UCSD-AML1 (cell line): ENCODE results near the gene SGF29.
"Not testable (repeated sequence)": the region's sequence is repeated elsewhere in the genome, so short reads cannot be mapped to it uniquely, and the experiment has no call there.

Source experiments
- DNase-seq: peaks from one replicate; lab custom pipeline; 2025; ENCODE audit not compliant: unreplicated experiment; lab: John Stamatoyannopoulos, UW

SGF29 gene

GRCh38 chr16:28563218-28563617, 9.5 kb downstream of the SGF29 start:
- no peak for DNase-seq

- DNase-seq = not testable (repeated sequence)
These were observed 12.7 kb downstream of the SGF29 start for GRCh38 chr16:28566233-28566925.

- DNase-seq = no peak
These were observed 13.6 kb downstream of the SGF29 start for GRCh38 chr16:28567292-28567691.

DNA sequence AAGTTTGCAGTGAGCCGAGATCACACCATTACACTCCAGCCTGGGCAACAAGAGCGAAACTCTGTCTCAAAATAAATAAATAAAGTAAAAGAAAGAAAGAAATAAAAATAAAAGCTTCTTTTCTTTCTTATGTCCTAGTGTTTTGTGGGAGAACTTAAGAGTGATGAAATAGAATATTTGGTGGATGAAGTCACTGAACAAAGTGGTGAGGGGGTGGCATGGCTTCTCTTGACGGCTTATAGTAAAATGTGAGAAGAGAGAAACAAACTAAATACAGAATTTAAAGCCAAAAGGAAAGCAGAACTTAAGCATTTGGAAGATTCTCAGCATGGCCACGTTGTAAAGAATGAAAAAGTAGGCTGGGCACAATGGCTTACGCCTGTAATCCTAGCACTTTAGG, 15.3 kb downstream of the SGF29 start:
- no peak for DNase-seq

DNA sequence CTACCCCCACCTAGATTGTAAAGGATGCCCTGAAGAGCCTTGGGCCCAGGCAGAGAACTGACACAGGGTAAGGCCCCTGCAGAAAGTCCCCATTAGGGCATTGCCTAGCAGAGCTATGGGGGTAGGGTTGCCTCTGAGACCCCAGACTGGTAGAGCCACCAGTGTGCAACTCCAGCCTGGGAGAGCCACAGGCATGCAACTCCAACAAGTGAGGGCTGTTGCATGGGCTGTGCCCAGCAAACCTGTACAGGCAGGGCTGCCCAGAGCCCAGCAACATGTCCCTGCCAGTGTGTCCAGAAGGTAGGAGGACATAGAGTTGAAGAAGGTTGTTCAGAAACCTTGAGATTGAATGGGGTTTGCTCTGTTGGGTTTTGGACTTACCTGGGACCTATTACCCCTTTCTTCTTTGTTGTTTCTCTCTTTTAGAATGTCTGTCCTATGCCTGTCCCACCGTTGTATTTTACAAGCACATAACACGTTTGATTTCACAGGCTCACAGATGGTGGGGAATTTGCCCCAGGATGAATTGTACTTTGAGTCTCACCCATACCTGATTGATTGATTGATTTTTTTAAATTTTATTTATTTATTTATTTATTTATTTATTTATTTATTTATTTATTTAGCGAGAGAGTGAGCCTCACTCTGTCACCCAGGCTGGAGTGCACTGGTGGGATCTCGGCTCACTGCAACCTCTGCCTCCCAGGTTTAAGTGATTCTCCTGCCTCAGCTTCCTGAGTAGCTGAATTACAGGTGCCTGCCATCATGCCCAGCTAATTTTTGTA, 16.4 kb downstream of the SGF29 start:
- DNase-seq = no peak

DNA sequence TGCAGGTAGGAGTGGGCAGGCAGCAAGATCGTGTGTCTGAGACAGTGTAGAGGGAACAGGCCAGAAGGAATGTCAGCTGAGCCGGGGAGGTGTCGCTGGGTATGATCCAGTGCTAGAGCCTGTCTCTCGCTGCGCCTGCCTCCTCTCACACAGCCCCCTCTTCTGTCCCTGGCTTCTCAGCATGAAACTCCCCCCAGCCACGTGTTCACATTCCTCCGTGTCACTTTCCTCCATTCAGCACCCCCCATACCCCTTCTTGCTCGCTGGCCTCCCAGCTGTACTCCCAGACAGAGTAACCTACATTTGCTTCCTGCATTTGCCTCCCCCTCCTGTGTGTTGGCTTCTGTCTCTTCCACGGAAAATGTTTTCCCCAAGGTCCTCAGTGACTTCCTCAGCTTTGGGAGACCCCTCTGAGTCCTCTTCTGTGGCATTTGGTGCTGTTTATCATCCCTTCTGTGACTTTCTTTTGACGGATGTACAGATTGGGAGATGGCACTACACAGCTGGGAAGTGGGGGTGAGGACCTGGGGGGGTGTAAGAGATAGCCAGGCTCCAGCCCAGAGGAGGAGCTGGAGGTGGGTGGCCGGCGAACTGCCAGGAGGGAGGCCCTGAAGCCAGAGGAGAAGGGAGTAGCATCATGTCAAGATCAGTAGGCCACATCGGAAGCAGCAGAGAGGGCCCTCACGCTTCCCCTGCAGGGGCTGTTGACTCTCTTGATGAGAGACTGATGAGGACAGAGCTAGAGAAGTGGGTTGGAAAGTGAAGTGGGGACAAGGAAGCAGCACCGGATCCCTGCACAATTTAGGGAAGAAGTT, 19.2 kb downstream of the SGF29 start:
- no peak for DNase-seq

DNA sequence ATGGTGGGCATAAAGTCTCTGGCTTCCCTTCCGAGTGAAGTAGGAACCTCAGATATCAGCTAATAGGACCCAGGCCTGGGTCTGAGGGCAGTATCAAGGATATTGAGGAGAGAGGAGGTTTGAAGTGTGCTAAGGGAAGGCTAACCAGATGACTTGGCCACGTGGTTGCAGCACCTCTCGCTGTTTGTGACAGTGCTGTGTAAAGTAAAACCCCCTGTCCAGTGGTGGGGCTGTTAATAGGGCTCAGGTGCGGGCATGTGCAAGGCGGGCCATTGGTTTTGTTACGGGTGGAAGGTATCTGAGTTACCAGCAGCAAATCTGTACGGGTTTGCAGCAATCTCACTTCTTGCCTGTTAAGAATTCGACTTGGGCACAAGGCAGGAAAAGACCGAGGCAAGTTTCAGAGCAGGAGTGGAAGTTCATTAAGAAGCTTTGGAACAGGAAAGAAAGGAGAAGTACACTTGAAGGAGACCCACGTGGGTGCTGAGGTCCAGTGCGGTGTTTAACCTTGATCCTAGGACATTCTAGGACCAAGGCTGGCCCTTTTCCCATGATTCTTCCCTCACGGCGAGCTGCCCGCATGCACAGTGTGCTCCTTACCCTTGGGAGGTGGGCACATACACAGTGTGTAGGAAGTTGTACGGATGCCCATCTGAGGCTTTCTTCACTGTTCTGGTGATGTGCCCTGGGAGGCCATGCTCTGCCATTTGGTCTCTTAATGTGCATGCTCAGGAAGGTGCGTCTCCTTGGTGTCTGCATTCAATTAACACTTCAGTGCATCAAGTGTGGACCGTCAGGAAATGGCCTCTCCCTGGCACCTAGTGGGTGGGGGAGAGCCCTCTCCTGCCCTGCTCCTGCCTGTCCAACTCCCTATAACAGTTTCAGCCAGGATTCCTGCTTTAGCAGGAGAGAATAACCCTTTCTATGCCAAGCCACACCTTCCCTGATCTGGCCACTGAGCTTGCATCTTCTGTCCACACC, 20.3 kb downstream of the SGF29 start:
- no peak for DNase-seq

DNA sequence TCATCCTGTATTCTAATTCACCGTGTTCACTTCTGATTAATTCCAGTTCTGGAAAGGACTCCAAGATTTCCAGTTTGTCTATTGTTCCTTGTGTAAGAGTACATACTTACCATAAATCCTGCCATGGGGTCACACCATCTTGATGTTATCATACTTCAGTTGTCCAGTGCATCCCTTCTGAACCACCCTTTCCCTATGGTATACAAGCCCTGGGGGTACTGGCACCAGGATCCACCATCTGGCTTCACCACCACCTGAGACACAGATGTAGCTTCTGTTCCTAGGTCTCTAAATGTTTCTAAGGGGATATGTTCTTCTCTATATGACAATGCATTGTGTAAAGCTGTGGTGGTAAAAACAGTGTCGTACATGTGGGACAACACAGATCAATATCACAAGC, 21.2 kb downstream of the SGF29 start:
- DNase-seq = no peak

DNA sequence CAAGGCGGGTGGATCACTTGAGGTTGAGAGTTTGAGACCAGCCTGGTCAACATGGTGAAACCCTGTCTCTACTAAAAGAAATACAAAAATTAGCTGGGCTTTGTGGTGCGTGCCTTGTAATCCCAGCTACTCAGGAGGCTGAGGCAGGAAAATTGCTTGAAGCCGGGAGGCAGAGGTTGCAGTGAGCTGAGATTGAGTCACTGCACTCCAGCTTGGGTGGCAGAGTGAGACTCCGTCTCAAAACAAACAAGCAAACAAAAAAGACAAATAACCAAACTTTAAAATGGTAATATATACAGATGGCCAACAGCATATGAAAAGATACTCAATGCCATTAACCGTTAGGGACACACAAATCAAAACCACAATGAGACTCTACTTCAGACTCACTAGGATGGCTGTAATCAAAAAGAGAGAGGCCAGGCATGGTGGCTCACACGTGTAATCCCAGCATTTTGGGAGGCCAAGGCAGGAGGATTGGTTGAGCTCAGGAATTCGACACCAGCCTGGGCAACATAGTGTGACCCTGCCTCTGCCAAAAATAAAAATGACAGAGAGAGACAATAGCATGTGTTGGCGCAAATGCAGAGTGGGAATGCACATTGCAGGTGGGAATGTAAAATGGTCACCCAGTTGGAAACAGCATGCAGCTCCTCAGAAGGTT, 21.9 kb downstream of the SGF29 start:
- no peak for DNase-seq

GRCh38 chr16:28580726-28581315, 27.1 kb downstream of the SGF29 start:
- no peak for DNase-seq

- no peak for DNase-seq
These were observed 32.0 kb downstream of the SGF29 start for GRCh38 chr16:28585674-28586073.

DNA sequence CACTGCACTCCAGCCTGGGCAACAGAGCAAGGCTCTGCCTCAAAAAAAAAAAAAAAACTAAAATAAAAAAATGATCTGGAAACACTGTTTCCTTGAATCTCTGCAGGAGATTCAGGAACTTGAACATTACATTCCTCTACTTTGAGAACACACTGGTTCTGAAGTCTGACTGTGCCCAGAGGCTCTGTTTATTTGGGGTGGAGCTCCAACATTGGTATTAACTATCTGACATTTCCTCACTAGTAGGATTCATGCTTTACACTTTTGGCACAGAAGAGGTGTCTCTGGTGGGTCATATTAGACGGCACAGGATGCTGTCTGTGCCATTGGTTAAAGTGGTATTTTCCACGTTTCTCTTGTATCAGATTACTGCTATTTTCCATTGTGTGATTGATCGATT, 32.7 kb downstream of the SGF29 start:
- no peak for DNase-seq

GRCh38 chr16:28587386-28587785, 33.7 kb downstream of the SGF29 start:
- no peak for DNase-seq

GRCh38 chr16:28589069-28589468, 35.3 kb downstream of the SGF29 start:
- DNase-seq = no peak

GRCh38 chr16:28589930-28590329, 36.2 kb downstream of the SGF29 start:
- DNase-seq = no peak

- no peak for DNase-seq
These were observed 36.9 kb downstream of the SGF29 start for GRCh38 chr16:28590384-28591340.

- DNase-seq = no peak
These were observed 37.6 kb downstream of the SGF29 start for GRCh38 chr16:28591355-28591754.

DNA sequence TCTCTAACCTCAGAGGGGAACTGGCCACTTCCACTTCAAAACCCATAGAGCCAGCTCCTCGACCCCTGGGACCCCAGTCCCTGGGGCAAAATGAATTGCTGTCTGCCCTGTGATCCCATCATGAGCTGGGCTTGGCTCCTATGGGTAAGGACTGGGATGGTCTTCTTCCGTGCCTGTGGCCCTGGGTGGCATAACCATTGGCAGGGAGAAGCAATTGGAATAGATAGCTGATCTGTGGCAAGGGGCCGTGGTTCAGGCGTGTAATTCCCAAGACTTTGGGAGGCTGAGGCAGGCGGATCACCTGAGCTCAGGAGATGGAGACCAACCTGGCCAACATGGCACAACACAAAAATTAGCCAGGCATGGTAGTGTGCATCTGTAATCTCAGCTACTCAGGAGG, 38.8 kb downstream of the SGF29 start:
- DNase-seq = no peak
